Lower leg skin (tissue), 3 donors: ENCODE data around the gene LZIC.

Source experiments
- CTCF ChIP-seq, 3 donors: fragments of 450-650 bp; IDR thresholded peaks; one replicate each; pipeline ENCODE4 v1.5.1; 2016; ENCODE audit warnings: antibody characterized with exemption in 3 of 3, mild to moderate bottlenecking in 3 of 3, moderate library complexity in 2 of 3
- POLR2A ChIP-seq, 2 donors: fragments of 450-650 bp; IDR thresholded peaks; one replicate each; pipeline ENCODE4 v1.6.1; 2016 to 2017; ENCODE audit warnings: antibody characterized with exemption in 2 of 2, mild to moderate bottlenecking in 1 of 2, moderate library complexity in 1 of 2

DNA sequence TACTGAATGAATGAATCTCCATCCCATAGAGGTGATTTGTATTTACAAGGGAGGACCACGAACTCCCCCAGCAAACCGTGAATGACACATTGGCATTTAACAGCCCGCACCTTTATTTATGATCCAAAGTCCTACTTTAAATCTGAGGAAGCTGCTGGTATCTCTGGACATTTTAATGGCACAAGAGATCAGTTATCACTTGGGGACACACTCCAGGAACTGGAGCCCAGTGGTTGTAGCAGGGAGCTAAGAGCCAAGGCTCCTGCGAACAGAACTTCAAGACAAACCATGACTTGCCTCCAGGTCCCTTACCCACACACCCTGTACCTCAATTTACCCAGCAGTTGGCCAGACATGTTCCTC, 34.3 kb downstream of the LZIC start:
- TF ChIP-seq POLR2A (IDR thresholded peaks at IDR 0.05) (no peak), CTCF (IDR thresholded peaks at IDR 0.05) (no peak)
